SW 1271 (cell line): ENCODE results near the gene NFIB.
A peak's percentile ranks its signal among the peaks of the same experiment; 100 is the strongest.

Experiments
- DNase-seq, 2 experiments: peaks; one replicate each; lab custom pipeline; 2025; lab: John Stamatoyannopoulos, UW

The NFIB gene

GRCh38 chr9:14212697-14213420, 101.1 kb downstream of the NFIB start:
- no peak for DNase-seq

- DNase-seq, result no peak
Measured at GRCh38 chr9:14212077-14212476, 101.9 kb downstream of the NFIB start.

GRCh38 chr9:14211564-14211963, 102.4 kb downstream of the NFIB start:
- no peak for DNase-seq

GRCh38 chr9:14210428-14210827, 103.5 kb downstream of the NFIB start:
- no peak for DNase-seq

GRCh38 chr9:14209399-14210345, 104.3 kb downstream of the NFIB start:
- no peak for DNase-seq

GRCh38 chr9:14207352-14207995, 106.5 kb downstream of the NFIB start:
- DNase-seq, result no peak

- peak in 1 of 2 experiments; percentile 2 for DNase-seq
Measured at GRCh38 chr9:14205463-14205862, 108.5 kb downstream of the NFIB start.

- DNase-seq, result no peak
Measured at GRCh38 chr9:14203356-14204056, 110.4 kb downstream of the NFIB start.

GRCh38 chr9:14198841-14199455, 115.0 kb downstream of the NFIB start:
- no peak for DNase-seq

GRCh38 chr9:14198047-14198840, 115.7 kb downstream of the NFIB start:
- no peak for DNase-seq

- no peak for DNase-seq
Measured at GRCh38 chr9:14197325-14197858, 116.5 kb downstream of the NFIB start.

- no peak for DNase-seq
Measured at GRCh38 chr9:14193328-14193990, 120.5 kb downstream of the NFIB start.

GRCh38 chr9:14192556-14192955, 121.4 kb downstream of the NFIB start:
- DNase-seq, result no peak

DNA sequence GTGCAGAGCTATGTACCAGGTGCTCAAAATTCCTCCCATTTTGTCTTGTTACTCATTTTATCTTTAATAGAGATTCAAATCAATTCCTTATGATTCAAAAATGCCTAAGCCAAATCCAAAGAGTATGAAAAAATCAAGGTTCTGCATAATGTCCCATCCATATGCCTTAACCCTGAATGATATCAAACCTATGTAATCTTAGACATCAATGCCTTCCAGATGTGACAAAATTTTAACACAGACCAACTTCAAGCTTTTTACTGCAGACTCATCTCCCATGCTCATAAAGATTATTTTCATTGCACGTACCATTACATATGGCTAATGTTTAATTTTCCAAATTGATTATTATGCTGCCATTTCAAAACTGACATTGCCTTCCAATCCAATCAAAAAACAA, 122.4 kb downstream of the NFIB start:
- no peak for DNase-seq

DNA sequence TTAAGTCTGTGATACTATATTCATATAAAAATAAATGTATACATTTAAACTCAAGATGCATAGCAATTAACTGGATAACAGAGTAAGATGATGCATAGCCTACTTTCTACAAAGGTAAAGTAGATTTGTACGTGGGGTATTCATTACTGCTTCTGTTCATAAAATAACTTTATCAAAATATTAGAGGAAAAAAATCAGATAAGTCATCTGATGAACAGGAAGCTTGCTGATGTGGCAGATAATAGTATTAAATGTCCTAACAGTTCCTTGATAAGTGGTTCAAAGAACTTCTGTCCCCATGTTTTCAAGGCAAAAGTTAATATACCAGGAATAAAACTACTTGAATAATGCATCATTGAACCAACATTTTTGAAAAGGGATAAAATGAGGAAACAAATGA, 123.7 kb downstream of the NFIB start:
- DNase-seq, result no peak

DNA sequence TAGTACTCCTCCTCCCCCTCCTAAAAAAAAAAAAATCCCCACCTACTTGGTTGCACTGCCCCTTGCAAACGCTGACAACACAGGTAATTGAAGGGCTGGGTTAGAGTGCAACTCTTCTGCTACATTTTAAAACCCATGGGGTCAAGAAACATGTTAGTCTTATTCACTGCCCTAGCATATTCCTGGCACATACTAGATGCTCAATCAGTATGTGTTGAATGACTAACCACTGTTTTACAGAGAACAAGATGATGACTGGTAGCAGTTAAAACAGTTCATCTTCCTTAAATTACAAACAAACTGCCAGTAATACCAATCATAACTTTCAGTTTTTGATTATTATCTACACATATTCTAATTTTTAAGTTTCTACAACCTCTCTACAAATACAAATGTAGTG, 124.4 kb downstream of the NFIB start:
- no peak for DNase-seq

DNA sequence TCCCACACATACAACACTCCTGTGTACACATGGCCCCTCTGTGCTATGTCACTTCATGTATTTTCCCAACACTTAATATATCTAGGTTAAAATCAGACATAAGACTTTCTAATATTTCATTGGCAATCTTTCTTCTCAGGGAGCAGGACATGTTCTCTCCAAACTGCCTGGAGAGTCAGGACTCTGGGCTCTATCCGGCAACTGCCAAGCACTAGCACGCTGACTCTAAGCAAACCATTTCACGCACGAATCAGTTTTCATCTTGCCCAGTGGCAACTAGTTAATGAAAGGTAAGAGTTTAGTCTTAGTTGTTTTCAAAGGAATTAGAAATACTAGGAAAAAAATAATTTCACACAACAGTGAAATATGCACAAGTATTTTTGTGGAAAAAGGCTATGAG, 124.8 kb downstream of the NFIB start:
- no peak for DNase-seq

- no peak for DNase-seq
Measured at GRCh38 chr9:14188538-14188937, 125.4 kb downstream of the NFIB start.

DNA sequence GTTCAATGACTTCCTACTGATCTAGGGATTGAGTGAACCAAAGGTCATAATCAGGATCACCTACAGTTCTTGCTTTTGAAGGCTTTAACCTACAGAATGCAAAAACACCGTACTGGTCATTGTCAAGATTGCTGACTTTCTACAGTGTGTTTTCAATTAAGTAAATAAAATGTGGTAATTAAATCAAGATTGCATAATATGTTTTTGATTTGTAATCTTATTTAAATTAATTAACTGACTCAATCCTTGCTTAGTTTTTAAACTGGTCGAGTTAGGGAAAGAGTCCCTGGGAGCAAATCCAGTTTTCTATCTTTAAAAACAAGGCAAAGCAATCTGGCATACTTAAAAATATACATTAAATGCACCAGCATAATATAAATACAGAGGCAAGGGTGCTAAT, 125.9 kb downstream of the NFIB start:
- DNase-seq, result no peak

GRCh38 chr9:14186096-14186495, 127.8 kb downstream of the NFIB start:
- no peak for DNase-seq
